Glomerular visceral epithelial cell (primary cell): ENCODE data around the gene CTBP1.

ENCODE experiments used
- DNase-seq: peaks from one replicate; pipeline ENCODE4 v3.0.0-alpha.2; 2016; ENCODE audit errors: extremely low spot score

The CTBP1 gene

DNA sequence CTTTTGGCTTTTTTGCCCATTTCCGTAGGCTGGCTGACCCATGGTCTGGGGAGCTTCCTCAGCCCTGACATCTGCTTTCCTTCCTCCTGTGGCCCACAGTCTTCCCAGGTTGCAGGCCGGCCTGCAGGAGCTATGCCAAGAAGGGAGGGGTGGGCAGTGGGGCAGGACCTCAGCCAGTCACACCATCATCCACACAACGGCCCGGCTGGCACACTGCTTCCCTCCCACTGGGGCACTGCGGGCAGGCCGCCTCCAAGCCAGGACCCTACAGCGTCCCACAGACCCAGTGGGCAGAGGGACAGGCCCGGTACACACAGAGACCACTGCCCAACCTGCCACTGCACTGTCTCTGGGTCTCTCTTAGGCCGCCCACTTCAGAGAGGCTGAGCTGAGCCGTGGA is 38.0 kb downstream of the CTBP1 start:
- no peak for DNase-seq

DNA sequence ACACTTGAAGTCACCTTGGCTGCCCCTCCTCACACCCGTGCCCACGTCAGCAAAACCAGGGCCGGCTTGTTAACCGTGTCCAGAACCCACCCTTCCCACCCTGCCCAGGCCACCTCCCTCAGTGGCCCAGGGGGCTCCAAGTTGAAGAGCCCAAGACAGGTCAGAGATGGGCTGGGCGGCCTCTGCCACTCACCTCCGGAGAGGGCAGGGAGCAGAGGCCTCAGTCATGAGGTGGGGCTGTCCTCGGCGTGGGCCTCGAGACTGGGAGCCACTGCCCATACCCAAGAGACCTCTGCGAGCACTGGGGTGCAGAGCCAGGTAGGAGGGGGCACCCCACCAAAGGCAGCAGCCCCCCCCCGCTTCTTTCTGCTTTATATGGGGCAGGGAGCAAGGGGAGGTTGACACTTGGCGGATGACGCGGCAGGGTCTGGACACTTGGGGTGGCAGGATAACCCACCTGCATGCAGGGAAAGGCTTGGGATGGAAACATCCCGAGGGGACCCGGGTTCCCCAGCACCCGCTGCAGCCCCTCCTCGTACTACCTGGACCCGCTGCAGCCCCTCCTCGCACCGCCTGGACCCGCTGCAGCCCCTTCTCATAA is 38.6 kb downstream of the CTBP1 start:
- DNase-seq: no peak

DNA sequence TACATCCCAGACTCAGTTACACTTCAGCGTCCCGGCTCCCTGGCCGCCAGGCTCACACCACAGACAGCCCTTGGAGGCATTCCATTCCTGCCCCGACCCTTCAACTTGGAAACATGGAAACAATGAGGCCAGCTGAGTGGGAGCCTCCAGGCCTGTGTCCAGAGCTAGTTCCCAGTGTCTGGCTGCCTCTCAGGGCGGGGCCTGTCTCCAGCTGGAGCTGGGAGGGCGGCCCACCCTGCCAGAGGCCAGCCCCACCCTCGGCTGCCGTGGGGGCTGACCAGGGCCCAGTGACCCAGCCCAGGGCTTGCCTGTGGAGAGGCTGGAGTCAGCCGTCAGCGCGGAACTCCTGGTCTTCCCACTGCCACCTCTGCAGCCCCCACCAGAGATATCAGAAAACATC is 39.1 kb downstream of the CTBP1 start:
- no peak for DNase-seq

DNA sequence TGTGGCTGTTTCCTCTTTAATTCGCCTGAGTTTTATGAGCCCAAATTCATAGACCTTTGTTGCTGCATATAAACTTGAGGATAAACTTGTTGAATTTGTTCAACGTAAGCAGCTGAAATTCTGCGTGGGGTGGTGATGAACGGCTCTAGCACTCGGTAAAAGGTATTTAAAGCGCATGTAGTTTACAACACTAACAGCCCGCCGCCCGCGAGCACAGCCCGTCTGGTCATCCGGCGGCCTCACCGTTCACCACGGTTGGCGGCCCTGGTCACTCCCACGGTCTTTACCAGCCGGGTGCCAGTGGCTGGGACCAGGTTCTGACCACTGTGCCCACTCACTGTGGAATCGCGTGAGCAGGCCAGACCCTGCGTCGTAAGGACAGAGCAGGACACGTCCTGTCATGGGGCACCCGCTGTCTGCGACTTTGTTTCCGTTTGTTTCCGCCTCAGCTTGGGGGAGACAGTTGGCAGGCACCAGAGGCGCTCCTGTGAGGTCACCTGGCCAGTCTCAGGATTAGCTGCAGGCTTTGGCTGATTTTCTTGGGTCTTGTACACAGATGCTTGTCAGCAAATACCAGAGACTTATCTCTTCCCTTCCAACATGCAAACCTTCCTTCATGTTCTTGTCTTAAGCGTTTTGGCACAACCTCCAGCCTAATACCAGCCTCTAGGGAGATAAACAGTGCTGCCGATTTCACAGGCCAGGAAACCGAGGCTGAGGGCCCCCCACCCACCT is 39.8 kb downstream of the CTBP1 start:
- no peak for DNase-seq

GRCh38 chr4:1208266-1208961 is 40.5 kb downstream of the CTBP1 start:
- DNase-seq: no peak

- DNase-seq: peak; percentile 33
Measured at GRCh38 chr4:1207603-1208265, 41.2 kb downstream of the CTBP1 start.

DNA sequence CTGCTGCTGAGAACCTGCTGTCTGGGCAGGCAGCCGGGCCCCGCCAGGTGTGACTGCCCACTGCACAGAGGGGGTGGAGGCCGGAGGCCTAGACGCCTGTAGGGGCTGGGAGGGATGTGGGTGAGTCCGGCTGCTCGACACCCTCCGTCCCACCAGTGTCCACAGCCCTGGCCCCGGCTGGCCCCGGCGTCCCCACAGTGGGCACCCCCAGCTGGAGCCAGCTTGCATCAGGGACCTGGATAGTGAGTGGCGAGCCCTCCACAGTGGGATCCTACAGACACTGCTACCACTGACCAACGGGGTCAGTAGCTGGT is 41.8 kb downstream of the CTBP1 start:
- DNase-seq: no peak

DNA sequence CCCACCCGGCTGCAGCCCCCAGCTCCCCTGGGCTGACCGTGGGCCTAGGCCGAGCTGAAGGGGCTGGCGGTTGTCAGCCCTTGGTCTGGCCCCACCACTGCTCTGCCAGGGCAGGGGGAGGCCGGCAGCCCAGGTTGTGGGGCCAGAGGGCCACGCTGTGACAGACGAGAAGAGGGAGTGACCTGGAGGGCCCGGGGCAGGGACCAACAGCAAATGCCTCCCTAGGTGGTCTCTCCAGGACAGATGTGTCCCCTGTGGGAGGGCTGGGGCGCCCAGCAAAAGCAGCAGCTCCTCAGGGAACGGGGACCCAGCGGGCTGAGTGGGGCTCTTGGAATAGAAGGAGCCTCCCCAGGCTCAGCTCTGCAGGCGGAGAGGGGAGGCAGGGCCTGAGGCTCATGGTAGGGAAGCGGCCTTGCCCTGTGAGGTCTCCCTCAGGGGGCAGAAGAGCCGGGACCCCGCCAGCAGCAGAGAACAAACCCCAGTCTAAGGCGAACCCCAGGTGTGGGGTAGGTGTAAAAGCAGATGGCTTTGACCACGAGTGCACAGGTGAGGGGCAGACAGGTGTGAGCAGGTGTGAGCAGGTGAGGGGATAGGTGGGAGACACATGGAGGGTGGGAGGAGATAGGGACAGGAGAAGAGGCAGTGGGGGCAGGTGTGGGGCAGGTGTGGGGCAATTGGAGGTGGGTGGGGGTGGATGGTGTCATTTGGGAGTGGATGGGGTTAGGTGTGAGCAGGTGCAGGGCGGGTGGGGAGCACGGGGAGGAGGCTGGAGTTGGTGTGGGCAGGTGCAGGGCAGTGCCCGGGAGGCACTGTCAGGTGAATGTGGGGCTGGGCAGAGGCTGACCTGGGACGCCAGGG is 42.4 kb downstream of the CTBP1 start:
- no peak for DNase-seq

GRCh38 chr4:1205586-1206298 is 43.2 kb downstream of the CTBP1 start:
- DNase-seq: no peak

GRCh38 chr4:1204828-1205585 is 43.9 kb downstream of the CTBP1 start:
- DNase-seq: no peak

- no peak for DNase-seq
Measured at GRCh38 chr4:1204286-1204827, 44.6 kb downstream of the CTBP1 start.

DNA sequence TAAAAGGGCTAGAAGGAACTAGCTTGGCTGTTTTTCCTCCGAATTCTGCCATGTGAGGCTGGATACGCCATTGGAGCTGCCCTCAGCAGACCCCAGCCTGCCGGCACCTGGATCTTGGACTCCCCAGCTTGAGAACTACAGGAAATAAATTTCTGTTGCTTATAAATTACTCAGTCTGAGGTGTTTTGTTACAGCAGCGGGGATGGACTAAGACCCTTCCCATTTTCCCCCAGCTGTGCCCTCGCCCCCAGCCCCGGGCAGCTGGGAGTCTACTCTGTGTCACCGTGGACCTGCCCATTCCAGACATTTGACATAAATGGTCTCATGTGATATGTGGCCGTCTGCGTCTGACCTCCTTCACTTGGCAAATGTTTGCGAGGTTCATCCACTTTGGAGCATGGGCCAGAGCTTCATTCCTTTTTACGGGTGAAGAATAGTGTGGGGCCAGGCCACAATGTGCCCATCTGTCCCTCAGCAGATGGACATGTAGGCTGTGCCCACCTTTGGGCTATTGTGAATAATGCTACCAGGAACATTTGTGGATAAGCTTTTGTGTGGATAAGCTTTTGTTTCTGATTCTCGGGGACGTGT is 45.8 kb downstream of the CTBP1 start:
- no peak for DNase-seq

DNA sequence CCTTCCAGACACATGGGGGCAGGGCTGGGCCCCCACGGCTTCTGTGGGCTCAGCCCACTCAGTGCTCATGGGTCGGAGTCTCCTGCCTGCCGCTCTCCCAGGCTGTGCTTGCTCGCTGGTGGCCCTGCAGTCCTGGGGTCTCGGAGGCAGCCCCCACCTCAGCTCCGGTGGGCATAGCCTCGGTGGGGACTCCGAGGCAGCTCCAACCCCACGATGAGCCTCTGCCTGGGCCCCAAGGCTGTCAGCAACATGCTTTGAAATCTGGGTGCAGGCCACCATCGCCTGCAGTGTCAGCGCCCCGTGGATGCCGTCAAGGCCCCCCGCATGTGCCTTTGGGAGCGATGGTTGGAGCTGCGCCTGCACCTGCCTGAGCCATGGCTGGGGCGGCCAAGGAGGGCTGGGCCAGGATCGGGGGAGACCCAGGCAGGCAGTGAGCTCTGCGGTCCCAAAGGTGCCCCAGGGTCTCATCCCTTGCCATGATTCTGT is 46.4 kb downstream of the CTBP1 start:
- no peak for DNase-seq

- no peak for DNase-seq
Measured at GRCh38 chr4:1201851-1202525, 46.9 kb downstream of the CTBP1 start.

GRCh38 chr4:1200425-1201035 is 48.4 kb downstream of the CTBP1 start:
- DNase-seq: peak; percentile 83

GRCh38 chr4:1199556-1200331 is 49.2 kb downstream of the CTBP1 start:
- DNase-seq: no peak

GRCh38 chr4:1198098-1198844 is 50.7 kb downstream of the CTBP1 start:
- DNase-seq: peak; percentile 65
